ENCODE measurements around the gene DDX10. TPM values are rescaled to one million over a fixed set of nuclear protein-coding genes. Genes with fewer than 3 reads are reported as not detected.

The DDX10 gene
- total and polyA plus RNA-seq, 3 experiments from 2014 or later: 17.5 to 51.6 (median 49.8) TPM

DNA sequence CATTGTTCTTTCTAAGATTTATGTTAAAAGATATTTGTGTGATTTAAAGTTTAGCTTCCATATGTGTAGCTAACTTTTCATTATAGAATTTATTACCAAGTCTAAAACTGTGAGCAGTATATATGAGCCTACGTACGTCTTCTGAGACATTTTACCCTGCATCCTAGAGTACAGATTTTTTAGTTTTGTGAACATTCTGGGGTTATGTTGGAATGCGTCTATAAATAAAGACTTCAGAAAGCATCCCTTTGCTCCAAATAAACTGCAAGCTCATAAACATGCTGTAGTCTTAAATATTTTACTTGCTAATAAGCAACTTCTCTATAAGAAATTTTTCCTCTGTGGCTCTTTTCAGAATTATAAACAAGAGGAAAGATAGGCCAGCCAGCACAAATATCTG is 236.5 kb downstream of the DDX10 start:
- ChIA-PET POLR2A (no interaction called here), CTCF (no interaction called here)
- no peaks in the 10 kb centered on the region for H3K36me3 ChIP-seq (ENCODE audit: insufficient read depth, low read length)
- Mint-ChIP-seq H3K27me3 (no peaks in the 10 kb centered on the region), H3K9me3 (peaks cover 0 to 14% (median 10%) of the 10 kb centered on the region in 5 donors), H3K27ac (no peak overlapping the region), H3K36me3 (peaks cover 11 to 28% (median 19%) of the 10 kb centered on the region in 3 donors), H3K4me3 (no peak overlapping the region), H3K4me1 (peaks cover 0 to 4% (median 0%) of the 10 kb centered on the region in 3 donors)
- no peak overlapping the region for H3K4me3 ChIP-seq (ENCODE audit: low read length)
- no peaks in the 10 kb centered on the region for H3K9me3 ChIP-seq (ENCODE audit: low read length)
- H3K27me3 ChIP-seq (ENCODE audit: insufficient read depth, low read length, poor library complexity, severe bottlenecking): no peaks in the 10 kb centered on the region
- no peak for DNase-seq
- H3K4me1 ChIP-seq (ENCODE audit: insufficient read depth, low read length): no peaks in the 10 kb centered on the region
- no peak overlapping the region for H3K27ac ChIP-seq (ENCODE audit: low read depth, low read length)

DNA sequence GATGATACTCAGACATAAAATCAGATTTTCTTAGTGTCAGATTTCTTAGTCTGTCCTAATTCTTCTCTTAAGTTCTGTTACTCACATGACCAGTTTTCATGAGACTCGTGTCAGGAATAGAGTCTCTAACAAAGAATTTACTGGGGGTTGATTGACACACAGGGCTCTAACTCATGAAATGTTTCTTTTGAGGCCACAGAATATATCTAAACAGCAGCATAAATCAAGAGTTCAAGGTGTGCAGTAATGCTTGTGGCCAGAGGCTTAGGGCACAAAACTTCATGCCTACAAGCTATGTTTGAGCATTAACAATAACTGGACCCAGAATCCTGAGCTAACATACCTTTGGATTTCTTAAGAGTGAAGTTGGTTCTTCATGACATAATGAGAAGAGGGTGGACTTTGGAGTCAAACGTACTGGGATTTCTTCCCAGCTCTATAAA is 237.2 kb downstream of the DDX10 start:
- Mint-ChIP-seq H3K36me3 (peaks cover 10 to 22% (median 15%) of the 10 kb centered on the region in 3 donors), H3K4me3 (no peak overlapping the region), H3K9me3 (peaks cover 0 to 12% (median 10%) of the 10 kb centered on the region in 5 donors), H3K4me1 (peaks cover 0 to 4% (median 0%) of the 10 kb centered on the region in 3 donors), H3K27ac (no peak overlapping the region), H3K27me3 (no peaks in the 10 kb centered on the region)
- no peaks in the 10 kb centered on the region for H3K9me3 ChIP-seq (ENCODE audit: low read length)
- H3K4me1 ChIP-seq (ENCODE audit: insufficient read depth, low read length): no peaks in the 10 kb centered on the region
- ChIA-PET POLR2A (no interaction called here), CTCF (no interaction called here)
- H3K36me3 ChIP-seq (ENCODE audit: insufficient read depth, low read length): no peaks in the 10 kb centered on the region
- no peaks in the 10 kb centered on the region for H3K27me3 ChIP-seq (ENCODE audit: insufficient read depth, low read length, poor library complexity, severe bottlenecking)
- H3K27ac ChIP-seq (ENCODE audit: low read depth, low read length): no peak overlapping the region
- DNase-seq: no peak
- H3K4me3 ChIP-seq (ENCODE audit: low read length): no peak overlapping the region

DNA sequence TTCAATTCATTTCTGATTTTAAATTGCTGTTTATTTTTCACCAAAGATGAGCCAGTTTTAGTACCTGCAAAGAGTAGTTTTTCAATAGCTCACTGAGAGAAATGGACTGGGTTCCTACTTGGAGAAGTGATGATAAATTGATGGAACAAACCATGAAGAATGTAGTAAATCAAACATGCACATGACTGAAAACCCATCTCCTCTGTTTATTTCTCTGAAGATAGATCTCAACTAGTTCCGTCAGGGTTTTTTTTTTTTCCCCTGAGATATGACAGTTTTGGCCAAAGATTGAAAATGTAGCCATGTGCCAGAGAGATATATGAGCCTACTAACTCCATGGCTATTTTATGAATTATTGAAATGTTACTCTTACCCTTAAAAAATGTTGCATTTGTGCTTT is 239.6 kb downstream of the DDX10 start:
- Mint-ChIP-seq H3K27ac (no peak overlapping the region), H3K27me3 (no peaks in the 10 kb centered on the region), H3K9me3 (no peaks in the 10 kb centered on the region), H3K36me3 (peaks cover 0 to 7% (median 4%) of the 10 kb centered on the region in 3 donors), H3K4me1 (no peaks in the 10 kb centered on the region), H3K4me3 (no peak overlapping the region)
- H3K27ac ChIP-seq (ENCODE audit: low read depth, low read length): no peak overlapping the region
- H3K9me3 ChIP-seq (ENCODE audit: low read length): no peaks in the 10 kb centered on the region
- H3K27me3 ChIP-seq (ENCODE audit: insufficient read depth, low read length, poor library complexity, severe bottlenecking): no peaks in the 10 kb centered on the region
- ChIA-PET POLR2A (no interaction called here), CTCF (no interaction called here)
- H3K4me3 ChIP-seq (ENCODE audit: low read length): no peak overlapping the region
- H3K4me1 ChIP-seq (ENCODE audit: insufficient read depth, low read length): no peaks in the 10 kb centered on the region
- H3K36me3 ChIP-seq (ENCODE audit: insufficient read depth, low read length): no peaks in the 10 kb centered on the region
- DNase-seq: no peak

DNA sequence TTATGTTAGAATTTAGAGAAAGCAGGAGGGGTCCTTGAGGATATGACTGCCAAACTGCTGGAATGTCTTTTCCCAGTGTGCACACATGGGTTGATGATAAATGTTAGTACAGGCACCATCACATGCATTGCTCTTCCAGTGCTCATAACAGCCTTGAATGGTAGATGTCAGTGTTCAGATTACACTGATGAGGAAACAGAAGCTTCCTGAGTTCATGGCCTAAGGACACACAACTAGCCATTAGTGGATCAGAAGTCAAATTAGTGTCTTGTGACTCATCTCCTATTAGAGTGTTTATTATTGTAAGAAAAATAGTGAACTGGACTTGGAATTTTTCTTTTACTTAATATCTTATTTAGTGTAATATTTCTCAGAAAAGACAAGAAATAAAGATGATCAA is 241.5 kb downstream of the DDX10 start:
- H3K27ac Mint-ChIP-seq: no peak overlapping the region
- H3K36me3 Mint-ChIP-seq: peaks cover 2 to 6% (median 5%) of the 10 kb centered on the region in 3 donors
- POLR2A ChIA-PET: no interaction called here
- H3K27ac ChIP-seq (ENCODE audit: low read depth, low read length): no peak overlapping the region
- H3K4me3 ChIP-seq (ENCODE audit: low read length): no peak overlapping the region
- no peaks in the 10 kb centered on the region for H3K27me3 Mint-ChIP-seq
- H3K9me3 ChIP-seq (ENCODE audit: low read length): no peaks in the 10 kb centered on the region
- H3K36me3 ChIP-seq (ENCODE audit: insufficient read depth, low read length): no peaks in the 10 kb centered on the region
- no peaks in the 10 kb centered on the region for H3K27me3 ChIP-seq (ENCODE audit: insufficient read depth, low read length, poor library complexity, severe bottlenecking)
- no peak overlapping the region for H3K4me3 Mint-ChIP-seq
- CTCF ChIA-PET: no interaction called here
- peaks cover 0 to 3% (median 0%) of the 10 kb centered on the region in 3 donors for H3K4me1 Mint-ChIP-seq
- no peaks in the 10 kb centered on the region for H3K4me1 ChIP-seq (ENCODE audit: insufficient read depth, low read length)
- DNase-seq: no peak
- no peaks in the 10 kb centered on the region for H3K9me3 Mint-ChIP-seq

DNA sequence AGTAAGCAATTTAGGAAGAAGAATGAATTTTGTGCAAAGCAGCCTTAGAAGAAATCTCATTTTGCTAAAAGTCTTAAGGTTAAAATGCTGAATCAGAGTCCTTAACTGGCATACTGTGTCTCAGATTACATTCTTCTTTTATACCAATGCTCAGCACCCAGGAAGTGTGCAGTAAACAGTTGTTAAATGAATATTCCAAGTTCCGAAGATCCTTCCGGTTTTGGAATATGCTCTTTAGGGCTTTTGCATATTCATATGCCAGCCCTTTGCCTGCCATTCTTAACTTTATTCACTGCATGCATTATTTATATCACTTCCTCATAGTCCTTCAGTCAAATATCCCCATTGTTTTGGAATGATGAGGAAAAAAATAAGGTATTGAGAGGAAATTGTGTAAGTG is 242.0 kb downstream of the DDX10 start:
- H3K4me3 Mint-ChIP-seq: no peak overlapping the region
- H3K36me3 Mint-ChIP-seq: peaks cover 2 to 6% (median 5%) of the 10 kb centered on the region in 3 donors
- H3K27me3 ChIP-seq (ENCODE audit: insufficient read depth, low read length, poor library complexity, severe bottlenecking): no peaks in the 10 kb centered on the region
- ChIA-PET POLR2A (no interaction called here), CTCF (no interaction called here)
- no peak for DNase-seq
- H3K4me3 ChIP-seq (ENCODE audit: low read length): no peak overlapping the region
- H3K9me3 Mint-ChIP-seq: no peaks in the 10 kb centered on the region
- H3K4me1 ChIP-seq (ENCODE audit: insufficient read depth, low read length): no peaks in the 10 kb centered on the region
- H3K36me3 ChIP-seq (ENCODE audit: insufficient read depth, low read length): no peaks in the 10 kb centered on the region
- no peaks in the 10 kb centered on the region for H3K9me3 ChIP-seq (ENCODE audit: low read length)
- H3K4me1 Mint-ChIP-seq: peaks cover 0 to 3% (median 0%) of the 10 kb centered on the region in 3 donors
- H3K27ac ChIP-seq (ENCODE audit: low read depth, low read length): no peak overlapping the region
- H3K27ac Mint-ChIP-seq: no peak overlapping the region
- H3K27me3 Mint-ChIP-seq: no peaks in the 10 kb centered on the region

DNA sequence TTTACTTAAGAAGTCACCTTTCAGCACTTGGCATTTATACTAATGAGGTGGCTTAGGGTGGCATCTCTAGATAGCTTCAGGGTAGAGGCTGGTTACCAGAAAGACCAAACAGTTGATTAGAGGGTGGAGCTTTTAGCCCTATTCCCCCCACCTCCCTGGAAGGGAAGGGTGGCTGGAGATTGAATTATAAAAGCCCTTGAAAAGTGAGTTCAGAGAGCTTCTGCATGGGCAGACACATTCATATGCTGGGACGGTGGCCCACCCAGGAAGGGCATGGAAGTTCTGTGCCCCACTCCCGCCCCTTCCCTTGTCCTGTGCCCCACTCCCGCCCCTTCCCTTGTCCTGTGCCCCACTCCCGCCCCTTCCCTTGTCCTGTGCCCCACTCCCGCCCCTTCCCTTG is 244.2 kb downstream of the DDX10 start:
- no peaks in the 10 kb centered on the region for H3K27me3 Mint-ChIP-seq
- CTCF ChIA-PET: no interaction called here
- H3K4me1 Mint-ChIP-seq: peaks cover 0 to 3% (median 0%) of the 10 kb centered on the region in 3 donors

DNA sequence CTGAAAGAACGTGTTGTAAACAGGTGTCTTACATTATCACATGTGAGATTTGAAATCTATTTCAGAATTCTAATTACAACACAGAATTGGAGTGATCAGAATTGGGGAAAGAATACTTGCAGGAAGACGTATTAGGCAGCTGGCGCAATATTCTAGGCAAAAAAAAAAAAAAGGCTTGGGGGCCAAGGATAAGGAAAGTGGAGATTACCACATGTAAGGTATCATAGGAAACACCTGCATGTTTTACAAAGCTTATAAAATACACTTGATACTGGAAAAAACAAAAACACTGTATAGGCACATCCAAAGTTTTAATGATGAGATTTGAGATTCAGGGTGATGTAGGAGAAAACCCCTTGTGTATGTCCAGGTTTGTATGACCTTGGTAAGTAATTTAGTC is 245.1 kb downstream of the DDX10 start:
- peak overlapping the region in 1 of 7 donors; percentile 18 for H3K4me3 Mint-ChIP-seq
- H3K36me3 ChIP-seq (ENCODE audit: insufficient read depth, low read length): no peaks in the 10 kb centered on the region
- no peaks in the 10 kb centered on the region for H3K4me1 ChIP-seq (ENCODE audit: insufficient read depth, low read length)
- H3K27ac Mint-ChIP-seq: no peak overlapping the region
- no peaks in the 10 kb centered on the region for H3K9me3 ChIP-seq (ENCODE audit: low read length)
- peaks cover 0 to 3% (median 0%) of the 10 kb centered on the region in 3 donors for H3K4me1 Mint-ChIP-seq
- H3K27me3 Mint-ChIP-seq: no peaks in the 10 kb centered on the region
- no peak overlapping the region for H3K4me3 ChIP-seq (ENCODE audit: low read length)
- ChIA-PET CTCF (no interaction called here), POLR2A (no interaction called here)
- H3K9me3 Mint-ChIP-seq: no peaks in the 10 kb centered on the region
- H3K27ac ChIP-seq (ENCODE audit: low read depth, low read length): no peak overlapping the region
- DNase-seq: no peak
- H3K36me3 Mint-ChIP-seq: peaks cover 2 to 5% (median 4%) of the 10 kb centered on the region in 3 donors
- H3K27me3 ChIP-seq (ENCODE audit: insufficient read depth, low read length, poor library complexity, severe bottlenecking): no peaks in the 10 kb centered on the region

More for the DNA sequence above, 244.2 kb downstream of the DDX10 start:
- H3K4me3 ChIP-seq (ENCODE audit: low read length): no peak overlapping the region
- no peak for DNase-seq
- H3K4me3 Mint-ChIP-seq: no peak overlapping the region
- peaks cover 2 to 5% (median 4%) of the 10 kb centered on the region in 3 donors for H3K36me3 Mint-ChIP-seq
- no peaks in the 10 kb centered on the region for H3K36me3 ChIP-seq (ENCODE audit: insufficient read depth, low read length)
- H3K9me3 ChIP-seq (ENCODE audit: low read length): no peaks in the 10 kb centered on the region
- no peaks in the 10 kb centered on the region for H3K9me3 Mint-ChIP-seq
- no peaks in the 10 kb centered on the region for H3K4me1 ChIP-seq (ENCODE audit: insufficient read depth, low read length)
- POLR2A ChIA-PET: no interaction called here
- H3K27me3 ChIP-seq (ENCODE audit: insufficient read depth, low read length, poor library complexity, severe bottlenecking): no peaks in the 10 kb centered on the region
- no peak overlapping the region for H3K27ac Mint-ChIP-seq
- H3K27ac ChIP-seq (ENCODE audit: low read depth, low read length): no peak overlapping the region

DNA sequence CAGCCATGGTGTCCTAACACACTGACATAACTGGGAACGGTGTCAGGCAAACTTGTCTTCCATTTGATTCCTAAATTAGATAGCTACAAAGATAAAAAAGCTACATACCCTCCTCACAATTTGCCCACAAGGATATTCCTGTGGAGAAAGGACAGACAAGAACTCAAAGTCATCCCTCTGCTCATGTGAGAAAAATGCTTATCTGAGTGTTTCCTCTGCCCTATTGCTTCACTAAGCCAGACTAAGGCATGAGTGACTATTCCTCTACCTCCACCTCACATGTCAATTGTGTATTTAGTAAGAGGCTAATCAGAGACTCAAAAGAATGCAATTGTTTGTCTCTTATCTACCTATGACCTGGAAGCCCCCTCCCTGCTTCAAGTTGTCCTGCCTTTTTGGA is 247.7 kb downstream of the DDX10 start:
- Mint-ChIP-seq H3K27me3 (no peaks in the 10 kb centered on the region), H3K27ac (no peak overlapping the region), H3K9me3 (no peaks in the 10 kb centered on the region), H3K4me3 (no peak overlapping the region), H3K36me3 (peaks cover 7 to 12% (median 8%) of the 10 kb centered on the region in 3 donors), H3K4me1 (peaks cover 0 to 3% (median 0%) of the 10 kb centered on the region in 3 donors)
- Histone ChIP-seq H3K27me3 (ENCODE audit: insufficient read depth, low read length, poor library complexity, severe bottlenecking) (no peaks in the 10 kb centered on the region), H3K36me3 (ENCODE audit: insufficient read depth, low read length) (no peaks in the 10 kb centered on the region), H3K27ac (ENCODE audit: low read depth, low read length) (no peak overlapping the region), H3K9me3 (ENCODE audit: low read length) (no peaks in the 10 kb centered on the region), H3K4me1 (ENCODE audit: insufficient read depth, low read length) (no peaks in the 10 kb centered on the region), H3K4me3 (ENCODE audit: low read length) (no peak overlapping the region)
- no peak for DNase-seq
- CTCF ChIA-PET: no interaction called here
- POLR2A ChIA-PET: no interaction called here

DNA sequence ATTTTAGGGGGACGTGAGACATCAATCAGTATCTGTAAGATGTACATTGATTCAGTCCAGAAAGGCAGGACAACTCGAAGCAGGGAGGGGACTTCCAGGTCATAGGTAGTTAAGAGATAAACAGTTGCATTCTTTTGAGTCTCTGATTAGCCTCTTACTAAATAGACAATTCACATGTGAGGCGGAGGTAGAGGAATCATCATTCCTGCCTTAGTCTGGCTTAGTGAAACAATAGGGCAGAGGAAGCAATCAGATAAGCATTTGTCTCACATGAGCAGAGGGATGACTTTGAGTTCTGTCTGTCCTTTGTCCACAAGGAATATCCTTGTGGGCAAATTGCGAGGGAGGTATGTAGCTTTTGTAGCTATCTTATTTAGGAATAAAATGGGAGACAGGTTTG is 248.3 kb downstream of the DDX10 start:
- ChIA-PET POLR2A (no interaction called here), CTCF (no interaction called here)
- no peak overlapping the region for H3K4me3 Mint-ChIP-seq
- Histone ChIP-seq H3K4me1 (ENCODE audit: insufficient read depth, low read length) (no peaks in the 10 kb centered on the region), H3K27ac (ENCODE audit: low read depth, low read length) (no peak overlapping the region), H3K9me3 (ENCODE audit: low read length) (no peaks in the 10 kb centered on the region), H3K27me3 (ENCODE audit: insufficient read depth, low read length, poor library complexity, severe bottlenecking) (no peaks in the 10 kb centered on the region), H3K36me3 (ENCODE audit: insufficient read depth, low read length) (no peaks in the 10 kb centered on the region), H3K4me3 (ENCODE audit: low read length) (no peak overlapping the region)
- H3K36me3 Mint-ChIP-seq: peaks cover 13 to 14% (median 14%) of the 10 kb centered on the region in 3 donors
- DNase-seq: no peak
- H3K9me3 Mint-ChIP-seq: no peaks in the 10 kb centered on the region
- H3K4me1 Mint-ChIP-seq: peaks cover 0 to 3% (median 0%) of the 10 kb centered on the region in 3 donors
- H3K27ac Mint-ChIP-seq: no peak overlapping the region
- H3K27me3 Mint-ChIP-seq: no peaks in the 10 kb centered on the region
